HEK293 (cell line): ENCODE data around the gene SLC38A10.

Experiments
- CTCF ChIA-PET: fragments of 350-600 bp; formaldehyde crosslinking; extraction: SDS; loops from one replicate; lab custom pipeline; 2021; ENCODE audit warnings: antibody characterized with exemption; lab: Yijun Ruan, JAX
- POLR2A ChIA-PET: fragments of 300-600 bp; formaldehyde crosslinking; extraction: SDS; loops from one replicate; lab custom pipeline; 2020; ENCODE audit warnings: antibody characterized with exemption, inconsistent platforms; lab: Yijun Ruan, JAX
- H3K27ac ChIP-seq: fragments of 200-500 bp; sonication (Bioruptor generic); 2 replicates; pipeline ENCODE4 v1.5.1; 2014; ENCODE audit warnings: low read depth, low read length, control low read depth, inconsistent platforms; ENCODE audit errors: extremely low read depth
- H3K36me3 ChIP-seq, 2 experiments: fragments of 200-500 bp in 1 of 2; sonication (Bioruptor generic) in 1 of 2; 1 replicate in 1 of 2; 2 replicates in 1 of 2; pipeline ENCODE4 v1.5.1; 2014 to 2017; ENCODE audit warnings: inconsistent platforms in 2 of 2, low read length in 2 of 2; ENCODE audit not compliant: control insufficient read depth in 2 of 2, insufficient read depth in 1 of 2
- H3K4me1 ChIP-seq: fragments of 200-500 bp; sonication (Bioruptor generic); 2 replicates; pipeline ENCODE4 v1.5.1; 2014; ENCODE audit warnings: mild to moderate bottlenecking, low read length, inconsistent platforms; ENCODE audit not compliant: control insufficient read depth, insufficient read depth
- H3K4me3 ChIP-seq: 2 replicates; pipeline ENCODE4 v1.5.1; 2011; ENCODE audit warnings: low read depth, mild to moderate bottlenecking, control low read depth, low read length, moderate library complexity
- H3K9me3 ChIP-seq: fragments of 200-500 bp; sonication (Bioruptor generic); 2 replicates; pipeline ENCODE4 v1.5.1; 2014; ENCODE audit warnings: low read depth, low read length, inconsistent platforms; ENCODE audit not compliant: control insufficient read depth, insufficient read depth
- GLIS1 ChIP-seq: fragments of 450-650 bp; formaldehyde crosslinking; IDR thresholded peaks from 2 replicates; pipeline ENCODE4 v1.5.1; 2016; ENCODE audit warnings: missing biosample characterization, missing genetic modification characterization
- GLIS2 ChIP-seq: fragments of 450-650 bp; formaldehyde crosslinking; IDR thresholded peaks from 2 replicates; pipeline ENCODE4 v1.5.1; 2016; ENCODE audit warnings: missing biosample characterization, missing genetic modification characterization
- HOXA7 ChIP-seq: sonication (generic); formaldehyde crosslinking; IDR thresholded peaks from 2 replicates; pipeline ENCODE4 v1.8.1; 2022; ENCODE audit warnings: missing genetic modification reagents, borderline replicate concordance
- HOXD13 ChIP-seq: sonication (generic); formaldehyde crosslinking; IDR thresholded peaks from 2 replicates; pipeline ENCODE4 v1.8.0; 2022; ENCODE audit warnings: missing genetic modification reagents, borderline replicate concordance
- MEIS1 ChIP-seq: sonication (generic); formaldehyde crosslinking; IDR thresholded peaks from 2 replicates; pipeline ENCODE4 v1.8.1; 2022; ENCODE audit warnings: missing genetic modification reagents, mild to moderate bottlenecking, borderline replicate concordance
- SCRT1 ChIP-seq: fragments of 450-650 bp; formaldehyde crosslinking; IDR thresholded peaks from 2 replicates; pipeline ENCODE4 v1.5.1; 2016; ENCODE audit warnings: missing biosample characterization, missing genetic modification characterization, borderline replicate concordance
- ZBTB17 ChIP-seq: fragments of 450-650 bp; formaldehyde crosslinking; IDR thresholded peaks from 2 replicates; pipeline ENCODE4 v1.5.1; 2016; ENCODE audit warnings: missing biosample characterization, missing genetic modification characterization
- ZBTB8A ChIP-seq: fragments of 450-650 bp; formaldehyde crosslinking; IDR thresholded peaks from 2 replicates; pipeline ENCODE4 v1.5.1; 2016; ENCODE audit warnings: missing biosample characterization, missing genetic modification characterization
- ZNF121 ChIP-seq: fragments of 450-650 bp; formaldehyde crosslinking; IDR thresholded peaks from 2 replicates; pipeline ENCODE4 v1.5.1; 2016; ENCODE audit warnings: missing biosample characterization, missing genetic modification characterization
- ZNF16 ChIP-seq: fragments of 450-650 bp; formaldehyde crosslinking; IDR thresholded peaks from 2 replicates; pipeline ENCODE4 v1.5.1; 2016; ENCODE audit warnings: low read depth, missing biosample characterization, missing genetic modification characterization
- ZNF239 ChIP-seq: fragments of 450-650 bp; formaldehyde crosslinking; IDR thresholded peaks from 2 replicates; pipeline ENCODE4 v1.5.1; 2016; ENCODE audit warnings: missing biosample characterization, missing genetic modification characterization
- ZNF24 ChIP-seq: fragments of 450-650 bp; formaldehyde crosslinking; IDR thresholded peaks from 2 replicates; pipeline ENCODE4 v1.5.1; 2016; ENCODE audit warnings: missing biosample characterization, missing genetic modification characterization
- ZNF366 ChIP-seq: fragments of 450-650 bp; formaldehyde crosslinking; conservative IDR thresholded peaks from 2 replicates; pipeline ENCODE4 v1.5.1; 2016; ENCODE audit warnings: missing biosample characterization, missing genetic modification characterization
- ZNF37A ChIP-seq: fragments of 450-650 bp; IDR thresholded peaks from 2 replicates; pipeline ENCODE4 v1.5.1; 2018; ENCODE audit warnings: missing biosample characterization, missing genetic modification characterization
- ZNF391 ChIP-seq: fragments of 450-650 bp; formaldehyde crosslinking; IDR thresholded peaks from 2 replicates; pipeline ENCODE4 v1.5.1; 2016; ENCODE audit warnings: low read depth, missing biosample characterization, missing genetic modification characterization, borderline replicate concordance
- ZNF473 ChIP-seq: fragments of 450-650 bp; formaldehyde crosslinking; IDR thresholded peaks from 2 replicates; pipeline ENCODE4 v1.5.1; 2017; ENCODE audit warnings: missing biosample characterization, missing genetic modification characterization
- ZNF521 ChIP-seq: fragments of 450-650 bp; formaldehyde crosslinking; IDR thresholded peaks from 2 replicates; pipeline ENCODE4 v1.5.1; 2017; ENCODE audit warnings: missing biosample characterization, mild to moderate bottlenecking, missing genetic modification characterization
- ZNF544 ChIP-seq: fragments of 450-650 bp; formaldehyde crosslinking; IDR thresholded peaks from 2 replicates; pipeline ENCODE4 v1.5.0; 2017; ENCODE audit warnings: missing biosample characterization, missing genetic modification characterization
- ZNF558 ChIP-seq: fragments of 450-650 bp; formaldehyde crosslinking; IDR thresholded peaks from 2 replicates; pipeline ENCODE4 v1.5.1; 2016; ENCODE audit warnings: missing biosample characterization, missing genetic modification characterization
- ZNF670 ChIP-seq: fragments of 450-650 bp; formaldehyde crosslinking; IDR thresholded peaks from 2 replicates; pipeline ENCODE4 v1.5.1; 2016; ENCODE audit warnings: missing biosample characterization, missing genetic modification characterization, low read depth
- ZNF830 ChIP-seq: fragments of 450-650 bp; IDR thresholded peaks from 2 replicates; pipeline ENCODE4 v1.5.0; 2018; ENCODE audit warnings: missing biosample characterization, missing genetic modification characterization, low read depth, mild to moderate bottlenecking, moderate library complexity
- ZSCAN30 ChIP-seq: fragments of 450-650 bp; IDR thresholded peaks from 2 replicates; pipeline ENCODE4 v1.5.1; 2018; ENCODE audit warnings: missing biosample characterization, mild to moderate bottlenecking, missing genetic modification characterization, moderate library complexity
- TF ChIP-seq, protein P1 (sequence below): fragments of 450-650 bp; formaldehyde crosslinking; IDR thresholded peaks from 2 replicates; pipeline ENCODE4 v1.5.1; 2016; ENCODE audit warnings: missing biosample characterization, missing genetic modification characterization
- TF ChIP-seq, protein P2 (sequence below): fragments of 450-650 bp; formaldehyde crosslinking; IDR thresholded peaks from 2 replicates; pipeline ENCODE4 v1.5.1; 2016; ENCODE audit warnings: missing biosample characterization, missing genetic modification characterization
- TF ChIP-seq, protein P3 (sequence below): fragments of 450-650 bp; formaldehyde crosslinking; IDR thresholded peaks from 2 replicates; pipeline ENCODE4 v1.5.1; 2016; ENCODE audit warnings: missing biosample characterization, missing genetic modification characterization
- TF ChIP-seq, protein P4 (sequence below): fragments of 450-650 bp; formaldehyde crosslinking; IDR thresholded peaks from 2 replicates; pipeline ENCODE4 v1.5.1; 2017; ENCODE audit warnings: missing biosample characterization, missing genetic modification characterization
- TF ChIP-seq, protein P5 (sequence below): fragments of 450-650 bp; IDR thresholded peaks from 2 replicates; pipeline ENCODE4 v1.5.1; 2018; ENCODE audit warnings: missing biosample characterization, missing genetic modification characterization
- TF ChIP-seq, protein P6 (sequence below): fragments of 450-650 bp; formaldehyde crosslinking; IDR thresholded peaks from 2 replicates; pipeline ENCODE4 v1.5.1; 2016; ENCODE audit warnings: missing biosample characterization, missing genetic modification characterization

Gene SLC38A10

DNA sequence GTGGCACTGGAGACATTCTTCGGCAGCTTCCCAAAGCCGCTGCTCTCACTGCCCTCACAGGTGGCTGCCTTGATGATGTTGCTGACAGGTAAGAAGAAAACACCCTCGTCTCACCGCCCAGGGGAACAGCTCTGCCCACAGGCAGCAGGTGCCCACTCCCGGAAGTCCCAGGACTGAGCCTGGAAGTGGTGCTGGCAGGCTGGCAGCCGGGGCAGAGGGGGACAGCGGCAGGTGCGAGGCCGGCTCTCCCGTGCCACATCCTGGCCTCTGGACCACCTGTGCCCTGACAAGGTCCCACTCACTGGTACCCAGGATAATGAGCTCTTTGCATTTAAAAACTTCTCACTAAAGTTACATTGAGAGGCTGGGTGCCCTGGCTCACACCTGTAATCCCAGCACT lies 92.8 kb downstream of the SLC38A10 start:
- POLR2A ChIA-PET: interaction anchor here (1.0 kb wide), 1 partner anchor 12 kb away, joined by 3 read pairs; no protein-coding TSS in a partner anchor

DNA sequence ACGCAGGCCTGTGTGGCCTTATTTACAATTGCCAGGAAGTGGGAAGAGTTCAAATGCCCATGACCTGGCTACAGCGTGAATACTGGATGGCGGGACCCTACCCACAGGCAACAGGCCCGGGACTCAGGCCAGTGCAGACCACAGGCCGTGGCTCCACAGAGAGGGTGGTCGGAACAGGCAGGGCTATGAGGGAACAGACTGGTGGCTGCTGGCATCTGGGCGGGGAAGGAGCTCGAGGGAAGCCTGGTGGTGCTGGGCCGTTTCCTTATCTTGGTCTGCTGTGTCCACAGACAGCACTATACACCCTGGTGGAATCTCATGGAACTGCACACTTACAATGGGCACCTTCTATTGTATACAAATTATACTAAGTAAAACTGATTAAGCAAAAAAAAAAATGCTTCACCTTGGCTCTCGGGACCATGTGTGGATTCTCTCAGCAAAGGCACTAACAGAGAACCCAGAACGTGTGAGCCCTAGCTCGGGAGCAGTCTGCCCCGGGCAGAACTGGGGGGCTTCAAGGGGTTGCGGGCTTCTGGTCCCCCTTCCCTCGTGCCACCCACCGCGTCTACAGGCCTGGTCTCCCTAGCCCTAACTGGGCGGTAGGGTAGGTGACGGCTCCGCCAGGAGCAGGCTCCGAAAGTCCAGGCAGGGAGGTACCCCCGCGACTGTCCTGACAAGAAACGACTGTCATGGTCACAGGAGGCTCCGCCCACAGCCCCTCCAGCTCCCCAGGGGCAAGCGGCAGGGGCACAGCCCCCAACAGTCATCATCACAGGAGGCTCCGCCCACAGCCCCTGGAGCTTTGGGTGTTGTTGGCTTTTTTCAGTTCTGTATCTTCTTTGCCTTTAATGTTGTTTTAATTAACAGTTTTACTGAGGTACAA lies 94.2 kb downstream of the SLC38A10 start:
- CTCF ChIA-PET: interaction anchor here (0.5 to 2.1 kb wide), 22 partner anchors 10 to 778 kb away, joined by 3 to 12 read pairs (median 4); partner anchors contain the start of genes NDUFAF8, PVALEF and TEPSIN
- no peak for TF ChIP-seq SCRT1 (tag by site-specific recombination)
- TF ChIP-seq ZBTB17 (tag by site-specific recombination): no peak
- peak; percentile 66 for TF ChIP-seq ZSCAN30
- no peak for TF ChIP-seq ZBTB8A
- peak; percentile 37; the same call in 1 of the 2 replicates for TF ChIP-seq GLIS2 (tag by site-specific recombination)
- no peak for TF ChIP-seq ZNF670 (tag by site-specific recombination)
- TF ChIP-seq MEIS1 (CRISPR knock-in tag): no peak
- TF ChIP-seq HOXA7 (CRISPR knock-in tag): no peak
- TF ChIP-seq, protein P1, sequence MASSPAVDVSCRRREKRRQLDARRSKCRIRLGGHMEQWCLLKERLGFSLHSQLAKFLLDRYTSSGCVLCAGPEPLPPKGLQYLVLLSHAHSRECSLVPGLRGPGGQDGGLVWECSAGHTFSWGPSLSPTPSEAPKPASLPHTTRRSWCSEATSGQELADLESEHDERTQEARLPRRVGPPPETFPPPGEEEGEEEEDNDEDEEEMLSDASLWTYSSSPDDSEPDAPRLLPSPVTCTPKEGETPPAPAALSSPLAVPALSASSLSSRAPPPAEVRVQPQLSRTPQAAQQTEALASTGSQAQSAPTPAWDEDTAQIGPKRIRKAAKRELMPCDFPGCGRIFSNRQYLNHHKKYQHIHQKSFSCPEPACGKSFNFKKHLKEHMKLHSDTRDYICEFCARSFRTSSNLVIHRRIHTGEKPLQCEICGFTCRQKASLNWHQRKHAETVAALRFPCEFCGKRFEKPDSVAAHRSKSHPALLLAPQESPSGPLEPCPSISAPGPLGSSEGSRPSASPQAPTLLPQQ (tag by site-specific recombination): no peak
- TF ChIP-seq, protein P2, sequence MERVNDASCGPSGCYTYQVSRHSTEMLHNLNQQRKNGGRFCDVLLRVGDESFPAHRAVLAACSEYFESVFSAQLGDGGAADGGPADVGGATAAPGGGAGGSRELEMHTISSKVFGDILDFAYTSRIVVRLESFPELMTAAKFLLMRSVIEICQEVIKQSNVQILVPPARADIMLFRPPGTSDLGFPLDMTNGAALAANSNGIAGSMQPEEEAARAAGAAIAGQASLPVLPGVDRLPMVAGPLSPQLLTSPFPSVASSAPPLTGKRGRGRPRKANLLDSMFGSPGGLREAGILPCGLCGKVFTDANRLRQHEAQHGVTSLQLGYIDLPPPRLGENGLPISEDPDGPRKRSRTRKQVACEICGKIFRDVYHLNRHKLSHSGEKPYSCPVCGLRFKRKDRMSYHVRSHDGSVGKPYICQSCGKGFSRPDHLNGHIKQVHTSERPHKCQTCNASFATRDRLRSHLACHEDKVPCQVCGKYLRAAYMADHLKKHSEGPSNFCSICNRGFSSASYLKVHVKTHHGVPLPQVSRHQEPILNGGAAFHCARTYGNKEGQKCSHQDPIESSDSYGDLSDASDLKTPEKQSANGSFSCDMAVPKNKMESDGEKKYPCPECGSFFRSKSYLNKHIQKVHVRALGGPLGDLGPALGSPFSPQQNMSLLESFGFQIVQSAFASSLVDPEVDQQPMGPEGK (tag by site-specific recombination): peak; percentile 27; the same call in 1 of the 2 replicates
- no peak for TF ChIP-seq ZNF558 (tag by site-specific recombination)
- TF ChIP-seq, protein P3, sequence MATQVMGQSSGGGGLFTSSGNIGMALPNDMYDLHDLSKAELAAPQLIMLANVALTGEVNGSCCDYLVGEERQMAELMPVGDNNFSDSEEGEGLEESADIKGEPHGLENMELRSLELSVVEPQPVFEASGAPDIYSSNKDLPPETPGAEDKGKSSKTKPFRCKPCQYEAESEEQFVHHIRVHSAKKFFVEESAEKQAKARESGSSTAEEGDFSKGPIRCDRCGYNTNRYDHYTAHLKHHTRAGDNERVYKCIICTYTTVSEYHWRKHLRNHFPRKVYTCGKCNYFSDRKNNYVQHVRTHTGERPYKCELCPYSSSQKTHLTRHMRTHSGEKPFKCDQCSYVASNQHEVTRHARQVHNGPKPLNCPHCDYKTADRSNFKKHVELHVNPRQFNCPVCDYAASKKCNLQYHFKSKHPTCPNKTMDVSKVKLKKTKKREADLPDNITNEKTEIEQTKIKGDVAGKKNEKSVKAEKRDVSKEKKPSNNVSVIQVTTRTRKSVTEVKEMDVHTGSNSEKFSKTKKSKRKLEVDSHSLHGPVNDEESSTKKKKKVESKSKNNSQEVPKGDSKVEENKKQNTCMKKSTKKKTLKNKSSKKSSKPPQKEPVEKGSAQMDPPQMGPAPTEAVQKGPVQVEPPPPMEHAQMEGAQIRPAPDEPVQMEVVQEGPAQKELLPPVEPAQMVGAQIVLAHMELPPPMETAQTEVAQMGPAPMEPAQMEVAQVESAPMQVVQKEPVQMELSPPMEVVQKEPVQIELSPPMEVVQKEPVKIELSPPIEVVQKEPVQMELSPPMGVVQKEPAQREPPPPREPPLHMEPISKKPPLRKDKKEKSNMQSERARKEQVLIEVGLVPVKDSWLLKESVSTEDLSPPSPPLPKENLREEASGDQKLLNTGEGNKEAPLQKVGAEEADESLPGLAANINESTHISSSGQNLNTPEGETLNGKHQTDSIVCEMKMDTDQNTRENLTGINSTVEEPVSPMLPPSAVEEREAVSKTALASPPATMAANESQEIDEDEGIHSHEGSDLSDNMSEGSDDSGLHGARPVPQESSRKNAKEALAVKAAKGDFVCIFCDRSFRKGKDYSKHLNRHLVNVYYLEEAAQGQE (tag by site-specific recombination): no peak
- TF ChIP-seq, all 188 proteins: peak for 3
- Histone ChIP-seq H3K4me1 (no peaks in the 10 kb centered on the region), H3K36me3 (peaks cover 8 to 74% of the 10 kb centered on the region in 2 experiments; a peak in 2 of 3 replicates), H3K4me3 (no peak overlapping the region), H3K9me3 (no peaks in the 10 kb centered on the region), H3K27ac (0 out of 2 replicates have a peak overlapping the region, but pooled peaks have one; percentile 14)
- POLR2A ChIA-PET: interaction anchor here (0.7 to 1.3 kb wide), 3 partner anchors 22 to 379 kb away, joined by 3 read pairs; partner anchors contain the start of gene CEP131

More for the DNA sequence above, 92.8 kb downstream of the SLC38A10 start:
- Histone ChIP-seq H3K4me1 (no peaks in the 10 kb centered on the region), H3K4me3 (no peak overlapping the region), H3K9me3 (no peaks in the 10 kb centered on the region), H3K27ac (no peak overlapping the region), H3K36me3 (peaks cover 9 to 69% of the 10 kb centered on the region in 2 experiments; a peak in 2 of 3 replicates)
- TF ChIP-seq MEIS1 (CRISPR knock-in tag) (no peak), HOXD13 (no peak), ZNF544 (tag by site-specific recombination) (no peak), ZNF473 (tag by site-specific recombination) (no peak), ZNF830 (tag by site-specific recombination) (no peak), ZNF37A (tag by site-specific recombination) (no peak), ZNF24 (no peak), GLIS1 (no peak), ZNF366 (no peak), ZNF391 (tag by site-specific recombination) (no peak), ZNF121 (tag by site-specific recombination) (no peak), SCRT1 (tag by site-specific recombination) (no peak), ZNF521 (tag by site-specific recombination) (no peak), ZNF16 (tag by site-specific recombination) (no peak), ZNF239 (tag by site-specific recombination) (no peak)
- TF ChIP-seq, protein P4, sequence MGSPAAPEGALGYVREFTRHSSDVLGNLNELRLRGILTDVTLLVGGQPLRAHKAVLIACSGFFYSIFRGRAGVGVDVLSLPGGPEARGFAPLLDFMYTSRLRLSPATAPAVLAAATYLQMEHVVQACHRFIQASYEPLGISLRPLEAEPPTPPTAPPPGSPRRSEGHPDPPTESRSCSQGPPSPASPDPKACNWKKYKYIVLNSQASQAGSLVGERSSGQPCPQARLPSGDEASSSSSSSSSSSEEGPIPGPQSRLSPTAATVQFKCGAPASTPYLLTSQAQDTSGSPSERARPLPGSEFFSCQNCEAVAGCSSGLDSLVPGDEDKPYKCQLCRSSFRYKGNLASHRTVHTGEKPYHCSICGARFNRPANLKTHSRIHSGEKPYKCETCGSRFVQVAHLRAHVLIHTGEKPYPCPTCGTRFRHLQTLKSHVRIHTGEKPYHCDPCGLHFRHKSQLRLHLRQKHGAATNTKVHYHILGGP: no peak
- TF ChIP-seq, protein P5, sequence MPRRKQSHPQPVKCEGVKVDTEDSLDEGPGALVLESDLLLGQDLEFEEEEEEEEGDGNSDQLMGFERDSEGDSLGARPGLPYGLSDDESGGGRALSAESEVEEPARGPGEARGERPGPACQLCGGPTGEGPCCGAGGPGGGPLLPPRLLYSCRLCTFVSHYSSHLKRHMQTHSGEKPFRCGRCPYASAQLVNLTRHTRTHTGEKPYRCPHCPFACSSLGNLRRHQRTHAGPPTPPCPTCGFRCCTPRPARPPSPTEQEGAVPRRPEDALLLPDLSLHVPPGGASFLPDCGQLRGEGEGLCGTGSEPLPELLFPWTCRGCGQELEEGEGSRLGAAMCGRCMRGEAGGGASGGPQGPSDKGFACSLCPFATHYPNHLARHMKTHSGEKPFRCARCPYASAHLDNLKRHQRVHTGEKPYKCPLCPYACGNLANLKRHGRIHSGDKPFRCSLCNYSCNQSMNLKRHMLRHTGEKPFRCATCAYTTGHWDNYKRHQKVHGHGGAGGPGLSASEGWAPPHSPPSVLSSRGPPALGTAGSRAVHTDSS (tag by site-specific recombination): no peak
- TF ChIP-seq, protein P6, sequence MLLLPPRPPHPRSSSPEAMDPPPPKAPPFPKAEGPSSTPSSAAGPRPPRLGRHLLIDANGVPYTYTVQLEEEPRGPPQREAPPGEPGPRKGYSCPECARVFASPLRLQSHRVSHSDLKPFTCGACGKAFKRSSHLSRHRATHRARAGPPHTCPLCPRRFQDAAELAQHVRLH (tag by site-specific recombination): no peak
- CTCF ChIA-PET: no interaction called here
